Measurements from ENCODE around the gene WBP2.
"Not testable (repeated sequence)": the region's sequence is repeated elsewhere in the genome, so short reads cannot be mapped to it uniquely, and the experiment has no call there.

The WBP2 gene

GRCh38 chr17:75892556-75893224, 37.6 kb upstream of the WBP2 start:
- H3K27ac ChIP-seq = no peak overlapping the region
- H3K9me3 ChIP-seq (ENCODE audit: low read depth, low read length) = no peaks in the 10 kb centered on the region
- no peak overlapping the region for H3K4me3 ChIP-seq
- no peaks in the 10 kb centered on the region; the same call in 1 of the 2 replicates for H3K36me3 ChIP-seq (ENCODE audit: insufficient read depth, low read length)
- TF ChIP-seq FOXP2 (optimal IDR thresholded peaks at IDR 0.05; ENCODE audit: control extremely low read depth, extremely low read length, insufficient read depth) (no peak), EZH2 (IDR thresholded peaks at IDR 0.05) (no peak), POLR2AphosphoS5 (IDR thresholded peaks at IDR 0.05; ENCODE audit: borderline replicate concordance, low read depth, low read length) (no peak)
- no peak for DNase-seq (ENCODE audit: low read depth, low spot score)
- no peak overlapping the region for H3K9ac ChIP-seq (ENCODE audit: insufficient read length)

DNA sequence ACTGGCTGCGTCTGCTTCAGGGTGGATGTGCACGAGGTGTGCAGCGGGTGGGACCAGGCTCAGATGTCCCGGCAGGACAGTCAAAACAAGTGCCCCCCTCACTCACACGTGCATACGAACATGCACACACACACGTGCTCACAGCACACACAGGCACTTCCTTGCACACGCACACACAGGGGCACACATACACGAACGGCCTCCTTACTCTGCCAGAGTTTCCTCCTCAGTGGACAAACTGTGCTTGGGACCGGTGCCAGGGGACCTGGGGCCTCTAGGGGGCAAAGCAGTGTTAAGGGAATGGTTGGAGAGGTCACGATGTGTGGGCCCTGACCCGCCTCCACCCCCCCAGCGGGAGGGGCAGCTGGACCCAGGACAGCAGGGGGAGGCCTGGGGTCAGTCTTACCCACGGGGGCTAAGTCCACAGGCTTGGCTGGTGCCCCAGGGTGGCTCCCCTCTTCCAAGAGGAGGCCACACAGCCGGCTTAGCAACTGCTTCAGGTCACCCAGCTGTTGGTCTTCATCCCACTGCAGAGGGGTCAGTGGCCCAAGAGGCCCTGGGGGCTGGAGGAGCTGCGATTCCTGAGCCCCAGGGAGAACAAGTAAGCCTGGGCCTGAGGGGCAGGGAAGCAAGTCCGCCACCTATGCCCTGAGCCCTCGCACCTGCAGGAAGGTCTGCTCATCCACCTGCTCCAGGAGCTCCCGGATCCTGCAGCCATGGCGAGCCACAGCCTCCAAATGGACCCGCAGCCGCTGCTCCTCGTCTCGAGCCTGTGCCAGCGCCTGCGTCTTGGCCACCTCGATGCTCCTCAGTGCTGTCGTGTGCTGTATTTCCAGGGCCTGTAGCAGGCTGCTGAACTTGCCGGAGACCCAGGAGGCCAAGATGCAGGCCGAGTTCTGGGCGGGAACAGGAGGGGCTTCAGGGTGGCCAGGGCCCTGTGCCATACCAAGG, 36.7 kb upstream of the WBP2 start:
- H3K9ac ChIP-seq (ENCODE audit: insufficient read length) = no peak overlapping the region
- DNase-seq (ENCODE audit: low read depth, low spot score) = no peak
- H3K36me3 ChIP-seq (ENCODE audit: insufficient read depth, low read length) = no peaks in the 10 kb centered on the region; the same call in 1 of the 2 replicates
- no peak overlapping the region for H3K27ac ChIP-seq
- no peak overlapping the region for H3K4me3 ChIP-seq
- H3K9me3 ChIP-seq (ENCODE audit: low read depth, low read length) = no peaks in the 10 kb centered on the region
- TF ChIP-seq FOXP2 (optimal IDR thresholded peaks at IDR 0.05; ENCODE audit: control extremely low read depth, extremely low read length, insufficient read depth) = no peak
- no peak for TF ChIP-seq EZH2 (IDR thresholded peaks at IDR 0.05)
- no peak; the same call in 1 of the 2 replicates for TF ChIP-seq POLR2AphosphoS5 (IDR thresholded peaks at IDR 0.05; ENCODE audit: borderline replicate concordance, low read depth, low read length)

DNA sequence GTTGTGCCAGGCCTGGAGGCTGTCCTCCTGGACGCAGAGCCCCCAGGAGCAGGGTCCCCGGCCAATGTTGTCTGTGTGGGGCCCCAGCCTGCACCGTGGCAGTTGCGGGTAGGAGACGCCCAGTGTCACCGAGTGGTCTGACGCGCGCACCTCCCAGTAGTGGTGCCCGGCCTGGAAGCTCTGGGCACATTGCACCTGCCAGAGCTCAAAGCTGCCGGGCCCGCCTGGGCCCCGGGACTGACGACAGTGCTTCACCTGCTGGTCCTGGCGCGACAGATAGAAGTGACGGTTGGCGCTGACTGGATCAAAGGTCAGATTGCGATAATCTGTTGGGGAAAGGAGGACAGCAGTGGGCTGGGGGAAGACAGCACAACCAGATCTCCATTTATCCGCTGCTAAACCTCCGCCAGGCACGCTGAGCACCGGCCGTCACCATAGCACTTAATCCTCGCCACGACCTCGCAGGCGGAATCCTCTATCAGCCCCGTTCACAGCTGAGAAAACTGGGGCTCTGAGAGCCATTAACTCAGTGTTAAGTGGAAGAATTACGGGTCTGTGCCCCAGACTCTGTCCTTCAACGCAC, 36.0 kb upstream of the WBP2 start:
- Histone ChIP-seq H3K9ac (ENCODE audit: insufficient read length) (no peak overlapping the region), H3K27ac (no peak overlapping the region), H3K36me3 (ENCODE audit: insufficient read depth, low read length) (no peaks in the 10 kb centered on the region; the same call in 1 of the 2 replicates), H3K9me3 (ENCODE audit: low read depth, low read length) (no peaks in the 10 kb centered on the region), H3K4me3 (no peak overlapping the region)
- no peak for TF ChIP-seq POLR2AphosphoS5 (IDR thresholded peaks at IDR 0.05; ENCODE audit: borderline replicate concordance, low read depth, low read length)
- TF ChIP-seq FOXP2 (optimal IDR thresholded peaks at IDR 0.05; ENCODE audit: control extremely low read depth, extremely low read length, insufficient read depth) = no peak
- no peak for TF ChIP-seq EZH2 (IDR thresholded peaks at IDR 0.05)
- no peak for DNase-seq (ENCODE audit: low read depth, low spot score)

DNA sequence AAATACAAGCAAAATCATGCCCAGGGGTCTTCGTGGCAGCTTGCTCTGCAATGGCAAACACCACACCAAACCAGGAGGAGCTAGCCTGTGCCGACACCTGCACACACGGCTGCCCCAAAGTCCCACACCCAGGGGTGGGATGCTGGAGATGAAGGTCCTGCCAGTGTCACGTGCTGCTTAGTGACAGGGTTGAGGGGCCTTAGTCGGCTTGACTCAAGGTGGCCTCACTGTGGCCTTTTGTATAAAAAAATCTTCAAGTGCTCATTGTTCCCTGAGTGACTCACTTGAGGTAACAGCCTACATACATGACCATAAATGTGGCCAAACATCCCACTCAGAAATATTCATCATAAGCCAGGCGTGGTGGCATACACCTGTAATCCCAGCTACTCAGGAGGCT, 34.3 kb upstream of the WBP2 start:
- TF ChIP-seq FOXP2 (optimal IDR thresholded peaks at IDR 0.05; ENCODE audit: control extremely low read depth, extremely low read length, insufficient read depth) (no peak), EZH2 (IDR thresholded peaks at IDR 0.05) (no peak), POLR2AphosphoS5 (IDR thresholded peaks at IDR 0.05; ENCODE audit: borderline replicate concordance, low read depth, low read length) (no peak)
- DNase-seq (ENCODE audit: low read depth, low spot score) = no peak
- no peak overlapping the region for H3K9ac ChIP-seq (ENCODE audit: insufficient read length)
- no peak overlapping the region for H3K4me3 ChIP-seq
- H3K9me3 ChIP-seq (ENCODE audit: low read depth, low read length) = no peaks in the 10 kb centered on the region
- no peaks in the 10 kb centered on the region; the same call in 1 of the 2 replicates for H3K36me3 ChIP-seq (ENCODE audit: insufficient read depth, low read length)
- H3K27ac ChIP-seq = no peak overlapping the region

DNA sequence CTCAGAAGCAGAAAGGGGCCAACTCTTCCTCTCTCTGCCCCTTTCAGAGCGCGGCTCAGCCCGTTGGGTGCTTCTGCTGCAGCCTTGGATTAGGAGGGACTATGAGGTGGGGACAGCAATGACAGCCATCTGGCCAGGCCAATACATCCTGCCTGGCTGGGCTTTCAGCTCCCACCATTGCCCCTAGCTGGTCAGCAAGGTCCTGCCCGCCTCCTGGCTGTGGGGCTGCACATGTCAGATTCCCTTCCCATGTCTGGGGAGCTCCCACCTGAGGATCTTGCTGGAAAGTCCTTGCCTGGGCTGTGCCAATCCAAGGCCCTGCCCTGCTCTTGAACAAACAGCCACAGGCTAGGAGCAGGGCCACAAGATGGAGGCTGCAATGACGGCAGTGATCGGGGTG, 33.3 kb upstream of the WBP2 start:
- H3K9ac ChIP-seq (ENCODE audit: insufficient read length) = no peak overlapping the region
- no peaks in the 10 kb centered on the region for H3K9me3 ChIP-seq (ENCODE audit: low read depth, low read length)
- H3K4me3 ChIP-seq = no peak overlapping the region
- DNase-seq (ENCODE audit: low read depth, low spot score) = no peak
- H3K27ac ChIP-seq = no peak overlapping the region
- no peaks in the 10 kb centered on the region; the same call in 1 of the 2 replicates for H3K36me3 ChIP-seq (ENCODE audit: insufficient read depth, low read length)
- TF ChIP-seq POLR2AphosphoS5 (IDR thresholded peaks at IDR 0.05; ENCODE audit: borderline replicate concordance, low read depth, low read length) = no peak; the same call in 1 of the 2 replicates
- no peak for TF ChIP-seq FOXP2 (optimal IDR thresholded peaks at IDR 0.05; ENCODE audit: control extremely low read depth, extremely low read length, insufficient read depth)
- no peak for TF ChIP-seq EZH2 (IDR thresholded peaks at IDR 0.05)

- H3K36me3 ChIP-seq (ENCODE audit: insufficient read depth, low read length); DNase-seq (ENCODE audit: low read depth, low spot score); H3K9me3 ChIP-seq (ENCODE audit: low read depth, low read length); H3K4me3 ChIP-seq; H3K9ac ChIP-seq (ENCODE audit: insufficient read length); H3K27ac ChIP-seq: not testable (repeated sequence)
Measured at GRCh38 chr17:75885860-75886259, 30.7 kb upstream of the WBP2 start.

DNA sequence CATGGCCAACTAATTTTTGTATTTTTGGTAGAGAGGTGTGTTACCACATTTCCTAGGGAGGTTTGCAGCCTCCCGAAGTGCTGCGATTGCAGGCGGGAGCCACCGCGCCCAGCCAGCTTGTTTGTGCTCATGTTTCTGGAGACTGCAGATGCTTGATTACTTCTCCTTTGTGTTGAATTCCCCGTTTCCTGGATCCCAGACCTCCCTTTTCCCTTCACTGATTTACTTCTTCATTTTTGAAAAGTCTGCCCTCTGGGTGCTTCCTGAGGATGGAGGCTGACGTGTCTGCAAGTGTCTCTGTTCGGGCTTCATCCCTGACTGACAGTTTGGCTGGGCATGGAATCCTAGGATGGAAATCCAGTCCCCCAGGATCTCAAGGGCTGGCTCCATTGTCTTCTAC, 30.3 kb upstream of the WBP2 start:
- Histone ChIP-seq H3K9me3 (ENCODE audit: low read depth, low read length) (no peaks in the 10 kb centered on the region), H3K36me3 (ENCODE audit: insufficient read depth, low read length) (no peaks in the 10 kb centered on the region), H3K4me3 (no peak overlapping the region), H3K27ac (no peak overlapping the region), H3K9ac (ENCODE audit: insufficient read length) (no peak overlapping the region)
- DNase-seq (ENCODE audit: low read depth, low spot score) = no peak
- TF ChIP-seq FOXP2 (optimal IDR thresholded peaks at IDR 0.05; ENCODE audit: control extremely low read depth, extremely low read length, insufficient read depth) (no peak), EZH2 (IDR thresholded peaks at IDR 0.05) (no peak), POLR2AphosphoS5 (IDR thresholded peaks at IDR 0.05; ENCODE audit: borderline replicate concordance, low read depth, low read length) (no peak)

Measured in SK-N-MC (cell line).